Esophagus squamous epithelium (tissue), 5 donors: Measurements from ENCODE around the gene CRYBG2. TPM values are rescaled to one million over a fixed set of nuclear protein-coding genes. Genes with fewer than 3 reads are reported as not detected.

ENCODE experiments used
- DNase-seq: peaks from one replicate; lab custom pipeline; 2025; lab: John Stamatoyannopoulos, UW
- H3K27ac ChIP-seq, 4 donors: fragments of 200-600 bp; sonication (generic); one replicate each; pipeline ENCODE4 v1.5.1; 2016 to 2019; ENCODE audit warnings: mild to moderate bottlenecking in 1 of 4
- H3K27me3 ChIP-seq, 4 donors: fragments of 200-600 bp; sonication (generic); 1 replicate in 3 of 4; 2 replicates in 1 of 4; pipeline versions ENCODE4 v1.5.1 to v1.6.0; 2017 to 2021; ENCODE audit warnings: antibody characterized with exemption in 1 of 4
- H3K36me3 ChIP-seq, 3 donors: fragments of 200-600 bp; sonication (generic); one replicate each; pipeline ENCODE4 v1.5.1; 2016 to 2019
- H3K4me1 ChIP-seq, 3 donors: fragments of 200-600 bp; sonication (generic); one replicate each; pipeline ENCODE4 v1.5.1; 2017 to 2019
- H3K4me3 ChIP-seq, 4 donors: fragments of 200-600 bp; sonication (generic); 1 replicate in 3 of 4; 2 replicates in 1 of 4; pipeline ENCODE4 v1.5.1; 2016 to 2019; ENCODE audit warnings: mild to moderate bottlenecking in 2 of 4, moderate library complexity in 1 of 4
- H3K9me3 ChIP-seq, 3 donors: fragments of 200-600 bp; sonication (generic); one replicate each; pipeline ENCODE4 v1.5.1; 2016 to 2019
- POLR2A ChIP-seq, 4 donors: fragments of 450-650 bp; IDR thresholded peaks; one replicate each; pipeline ENCODE4 v1.6.1; 2017; ENCODE audit warnings: antibody characterized with exemption in 4 of 4, mild to moderate bottlenecking in 4 of 4, moderate library complexity in 3 of 4
- WGBS, 2 donors: methylation state at CpG; one replicate each; pipeline ENCODE4 v1.1.5; 2018; 5-methylcytosine and 5-hydroxymethylcytosine counted together
- intact Hi-C: fragments of 100-400 bp; cut with DNase I; formaldehyde crosslinking; loops from one replicate; pipeline ENCODE4 v1.15.0; 2022
- total RNA-seq, 4 donors: library from RNA; depleted of rRNA; stranded (reverse); fragments of >200 nt; gene quantifications; one replicate each; pipeline ENCODE4 v1.1.0, GENCODE V29; 2016
- TF ChIP-seq, protein P1 (sequence below), 6 experiments: fragments of 450-650 bp in 4 of 6; fragments of 200-600 bp in 2 of 6; sonication (generic) in 2 of 6; IDR thresholded peaks; one replicate each; pipeline ENCODE4 v1.5.1; 2016 to 2019; ENCODE audit warnings: antibody characterized with exemption in 6 of 6, mild to moderate bottlenecking in 4 of 6, moderate library complexity in 4 of 6
- donor health status: DM: yes; HTN: yes; CAD: no.

CRYBG2 gene
- total RNA-seq, 4 donors from 2014 or later, result 35.8 to 305 (median 122) TPM

DNA sequence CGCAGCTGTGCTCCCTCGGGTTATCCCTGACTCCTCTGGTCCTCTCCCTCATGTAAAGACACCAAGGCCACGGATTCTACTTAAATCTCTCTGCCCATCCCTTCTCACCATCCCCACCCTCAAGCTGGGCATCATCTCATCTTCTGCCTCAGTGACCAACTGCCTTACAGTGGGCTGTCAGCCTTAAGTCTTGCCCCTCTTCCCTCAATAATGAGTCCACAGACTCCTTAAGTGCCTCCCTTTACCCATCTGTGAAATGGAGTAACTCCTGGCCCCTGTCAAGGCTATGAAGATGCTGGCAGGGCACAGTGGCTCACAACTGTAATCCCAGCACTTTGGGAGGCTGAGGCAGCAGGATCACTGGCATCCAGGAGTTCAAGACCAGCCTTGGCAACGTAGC, 62.0 kb downstream of the CRYBG2 start:
- intact Hi-C loops, result no loop called here
- Histone ChIP-seq H3K9me3 (no peaks in the 10 kb centered on the region), H3K36me3 (peaks cover 0 to 13% (median 0%) of the 10 kb centered on the region in 3 donors), H3K4me1 (peaks cover 15 to 51% (median 18%) of the 10 kb centered on the region in 3 donors), H3K4me3 (no peak overlapping the region), H3K27ac (peak overlapping the region in 2 of 4 donors; percentile 27 to 37), H3K27me3 (no peaks in the 10 kb centered on the region)
- no peak for DNase-seq
- TF ChIP-seq POLR2A (IDR thresholded peaks at IDR 0.05), result no peak
- WGBS, 2 donors, result 87 to 91% methylated on average over 3 to 4 of the region's 4 CpGs

DNA sequence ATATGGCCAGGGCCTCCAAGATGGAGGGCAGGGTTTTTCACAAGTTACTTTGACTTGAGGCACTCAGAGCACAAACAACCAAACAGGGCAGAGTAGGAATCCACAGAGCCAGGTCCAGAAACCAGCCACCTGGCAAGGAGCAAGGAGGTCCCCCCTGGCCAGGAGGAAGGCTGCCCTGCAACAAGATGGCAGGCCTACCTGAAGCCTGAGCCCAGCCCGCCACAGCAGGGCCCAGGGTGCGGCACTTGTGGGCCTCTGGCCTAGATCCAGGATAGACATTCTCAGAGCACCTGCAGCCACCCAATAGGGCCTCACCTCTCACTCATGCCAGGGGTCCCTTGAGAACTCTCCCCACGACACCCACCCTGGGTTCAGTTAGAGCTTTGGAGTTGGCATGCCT, 62.5 kb downstream of the CRYBG2 start:
- intact Hi-C loops, result no loop called here
- Histone ChIP-seq H3K4me1 (peaks cover 15 to 56% (median 18%) of the 10 kb centered on the region in 3 donors), H3K27me3 (no peaks in the 10 kb centered on the region), H3K9me3 (no peaks in the 10 kb centered on the region), H3K36me3 (peaks cover 0 to 8% (median 0%) of the 10 kb centered on the region in 3 donors), H3K27ac (peak overlapping the region in 3 of 4 donors; percentile 27 to 50 (median 37)), H3K4me3 (no peak overlapping the region)
- WGBS, 2 donors, result 78 to 91% methylated on average over 1 of the region's 3 CpGs
- DNase-seq, result no peak
- TF ChIP-seq, protein P1, sequence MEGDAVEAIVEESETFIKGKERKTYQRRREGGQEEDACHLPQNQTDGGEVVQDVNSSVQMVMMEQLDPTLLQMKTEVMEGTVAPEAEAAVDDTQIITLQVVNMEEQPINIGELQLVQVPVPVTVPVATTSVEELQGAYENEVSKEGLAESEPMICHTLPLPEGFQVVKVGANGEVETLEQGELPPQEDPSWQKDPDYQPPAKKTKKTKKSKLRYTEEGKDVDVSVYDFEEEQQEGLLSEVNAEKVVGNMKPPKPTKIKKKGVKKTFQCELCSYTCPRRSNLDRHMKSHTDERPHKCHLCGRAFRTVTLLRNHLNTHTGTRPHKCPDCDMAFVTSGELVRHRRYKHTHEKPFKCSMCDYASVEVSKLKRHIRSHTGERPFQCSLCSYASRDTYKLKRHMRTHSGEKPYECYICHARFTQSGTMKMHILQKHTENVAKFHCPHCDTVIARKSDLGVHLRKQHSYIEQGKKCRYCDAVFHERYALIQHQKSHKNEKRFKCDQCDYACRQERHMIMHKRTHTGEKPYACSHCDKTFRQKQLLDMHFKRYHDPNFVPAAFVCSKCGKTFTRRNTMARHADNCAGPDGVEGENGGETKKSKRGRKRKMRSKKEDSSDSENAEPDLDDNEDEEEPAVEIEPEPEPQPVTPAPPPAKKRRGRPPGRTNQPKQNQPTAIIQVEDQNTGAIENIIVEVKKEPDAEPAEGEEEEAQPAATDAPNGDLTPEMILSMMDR (IDR thresholded peaks at IDR 0.05), result no peak
- TF ChIP-seq POLR2A (IDR thresholded peaks at IDR 0.05), result no peak

DNA sequence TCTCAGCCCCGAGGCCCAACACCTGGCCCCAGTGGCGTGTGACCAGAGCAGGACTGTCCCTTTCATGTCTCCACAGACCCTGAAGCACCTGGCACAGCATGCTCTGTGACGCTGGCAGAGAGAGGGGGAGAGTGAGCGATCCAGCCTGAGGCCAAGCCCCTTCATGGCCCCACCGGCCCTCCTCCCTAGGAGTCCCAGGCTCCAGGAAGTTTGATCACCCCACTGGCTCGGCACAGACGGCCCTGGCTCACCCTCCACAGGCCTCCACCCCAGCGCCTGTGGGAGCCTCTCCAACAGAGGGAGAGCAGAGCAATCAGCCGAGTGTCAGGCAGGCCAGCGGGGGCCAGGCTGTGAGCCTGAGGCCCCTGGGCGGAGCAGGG, 63.1 kb downstream of the CRYBG2 start:
- DNase-seq, result no peak
- Histone ChIP-seq H3K27me3 (no peaks in the 10 kb centered on the region), H3K4me3 (no peak overlapping the region), H3K9me3 (no peaks in the 10 kb centered on the region), H3K27ac (peak overlapping the region; percentile 41 to 100 (median 67)), H3K4me1 (peaks cover 15 to 62% (median 18%) of the 10 kb centered on the region in 3 donors), H3K36me3 (peaks cover 0 to 2% (median 0%) of the 10 kb centered on the region in 3 donors)
- 72 to 89% methylated on average over 5 to 9 of the region's 11 CpGs for WGBS, 2 donors
- TF ChIP-seq POLR2A (IDR thresholded peaks at IDR 0.05), result no peak
- TF ChIP-seq, protein P1 (IDR thresholded peaks at IDR 0.05), result no peak
- intact Hi-C loops, result no loop called here

DNA sequence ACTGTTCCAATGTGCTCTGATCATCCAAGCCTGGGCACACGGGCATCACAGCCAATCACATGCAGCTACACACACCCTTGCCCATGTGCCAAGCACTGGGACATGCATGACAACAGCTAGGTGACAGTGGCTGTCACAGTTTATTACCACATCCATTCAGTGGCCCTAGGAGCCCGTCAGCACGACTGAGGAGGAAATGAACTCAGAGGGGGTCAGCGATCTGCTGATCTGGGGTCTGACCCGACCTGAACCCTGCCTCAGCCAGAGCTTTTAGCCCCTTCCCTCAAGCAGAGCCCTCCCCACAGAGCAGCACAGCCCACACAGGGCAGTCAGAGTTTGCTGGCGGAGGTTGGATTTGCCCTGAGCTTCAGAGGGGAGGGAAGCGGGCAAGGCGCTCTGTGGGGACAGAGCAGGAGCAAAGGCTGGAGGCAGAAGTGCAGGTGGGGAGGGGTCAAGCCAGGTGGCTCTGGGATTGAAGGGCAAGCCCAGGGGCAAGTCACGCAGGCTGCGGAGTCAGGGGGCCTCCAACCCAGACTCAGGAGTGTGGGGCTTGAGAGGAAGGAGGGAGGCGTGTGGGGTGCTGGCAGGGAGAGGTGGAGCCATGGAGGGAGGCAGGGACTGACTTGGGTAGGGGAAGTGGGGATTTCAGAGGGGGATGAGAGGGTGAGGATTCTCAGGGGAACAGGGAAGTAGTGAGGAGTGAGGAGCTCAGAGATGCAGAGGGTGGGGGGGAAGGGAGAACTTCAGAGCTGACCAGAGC, 63.6 kb downstream of the CRYBG2 start:
- Histone ChIP-seq H3K9me3 (no peaks in the 10 kb centered on the region), H3K4me3 (no peak overlapping the region), H3K4me1 (peaks cover 18 to 68% (median 21%) of the 10 kb centered on the region in 3 donors), H3K36me3 (no peaks in the 10 kb centered on the region), H3K27ac (peak overlapping the region; percentile 41 to 100 (median 67)), H3K27me3 (no peaks in the 10 kb centered on the region)
- WGBS, 2 donors, result 63 to 89% methylated on average over 9 of the region's 11 CpGs
- intact Hi-C loops, result no loop called here
- no peak for DNase-seq
- TF ChIP-seq POLR2A (IDR thresholded peaks at IDR 0.05), result no peak
- TF ChIP-seq, protein P1 (IDR thresholded peaks at IDR 0.05), result no peak

DNA sequence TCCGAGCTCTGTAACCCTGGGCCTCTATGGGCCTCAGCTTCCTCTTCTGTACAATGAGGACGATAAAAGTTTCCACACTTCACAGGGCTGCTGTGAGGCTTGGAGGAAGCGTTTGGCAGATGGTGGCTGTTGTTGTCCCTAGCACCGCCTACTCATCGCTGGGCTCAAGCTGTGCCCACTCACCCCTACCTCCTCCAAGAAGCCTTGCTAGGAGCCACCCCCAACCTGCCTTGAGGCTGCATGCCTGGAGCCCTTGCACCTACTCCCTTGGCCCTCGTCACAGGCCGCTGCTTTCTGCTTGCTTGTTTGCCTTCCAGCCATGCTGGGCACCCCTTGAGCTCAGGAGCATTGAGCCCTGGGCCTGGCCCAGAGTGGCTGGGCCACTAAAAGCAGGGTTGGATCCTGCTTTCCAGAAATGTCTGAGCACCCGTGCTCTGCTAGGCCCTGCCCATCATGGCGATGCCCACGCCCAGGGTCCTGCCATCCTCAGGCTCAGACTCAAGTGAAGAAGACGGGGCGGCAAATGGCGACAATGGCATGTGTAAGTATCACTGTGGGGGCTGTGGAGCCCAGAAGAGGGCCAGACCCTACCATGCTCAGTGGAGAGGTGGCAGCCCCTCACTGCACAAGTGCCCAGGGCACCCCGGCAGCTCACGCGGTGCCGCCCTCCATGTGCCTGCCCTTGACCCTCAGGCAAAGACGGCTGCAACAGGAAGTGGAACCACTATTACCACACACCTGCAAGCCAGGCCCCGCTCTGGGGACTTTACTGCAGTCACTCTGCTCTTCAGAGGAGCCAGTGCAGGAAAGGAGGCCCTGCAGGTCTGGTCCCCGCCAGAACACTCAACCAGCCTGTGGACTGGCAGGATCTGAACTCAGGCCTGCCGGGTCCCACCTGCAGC, 64.5 kb downstream of the CRYBG2 start:
- peak overlapping the region; percentile 41 to 100 (median 72) for H3K27ac ChIP-seq
- WGBS, 2 donors, result 68 to 69% methylated on average over 9 to 12 of the region's 21 CpGs
- DNase-seq, result peak; percentile 59
- H3K4me3 ChIP-seq, result no peak overlapping the region
- H3K36me3 ChIP-seq, result no peaks in the 10 kb centered on the region
- TF ChIP-seq, protein P1 (IDR thresholded peaks at IDR 0.05), result no peak
- no peak for TF ChIP-seq POLR2A (IDR thresholded peaks at IDR 0.05)
- intact Hi-C loops, result no loop called here
- peaks cover 27 to 76% (median 30%) of the 10 kb centered on the region in 3 donors for H3K4me1 ChIP-seq
- no peaks in the 10 kb centered on the region for H3K27me3 ChIP-seq
- no peaks in the 10 kb centered on the region for H3K9me3 ChIP-seq
